ENCODE results near the gene SLBP.
A peak's percentile ranks its signal among the peaks of the same experiment; 100 is the strongest.
"Not testable (repeated sequence)": the region's sequence is repeated elsewhere in the genome, so short reads cannot be mapped to it uniquely, and the experiment has no call there.

The SLBP gene

DNA sequence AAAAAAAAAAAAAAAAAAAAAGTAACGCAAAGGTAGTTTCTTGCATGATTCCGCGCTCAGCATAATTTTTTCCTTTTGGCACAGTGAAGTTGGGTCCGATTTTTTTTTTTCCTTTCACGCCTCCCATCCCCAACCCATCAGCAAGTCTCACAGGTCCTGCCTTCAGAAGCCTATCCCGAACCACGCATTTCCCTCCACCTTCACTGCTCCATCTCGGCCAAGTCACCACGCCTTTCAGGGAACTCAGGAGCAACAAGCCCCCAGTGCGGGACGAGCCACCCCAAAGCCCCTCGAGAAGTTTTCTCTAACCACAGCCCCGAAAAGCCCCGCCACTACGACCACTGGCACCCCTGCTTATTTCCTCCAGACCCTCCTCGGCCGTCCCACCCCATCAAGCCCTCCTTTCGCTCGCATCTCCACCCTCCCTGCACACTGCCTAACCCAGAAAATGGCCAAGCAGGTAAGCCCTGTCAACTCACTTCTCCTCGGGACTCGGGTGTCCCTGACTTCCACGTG is 1.0 kb downstream of the SLBP start:
- no peak for DNase-seq (ENCODE audit: low read depth)

DNA sequence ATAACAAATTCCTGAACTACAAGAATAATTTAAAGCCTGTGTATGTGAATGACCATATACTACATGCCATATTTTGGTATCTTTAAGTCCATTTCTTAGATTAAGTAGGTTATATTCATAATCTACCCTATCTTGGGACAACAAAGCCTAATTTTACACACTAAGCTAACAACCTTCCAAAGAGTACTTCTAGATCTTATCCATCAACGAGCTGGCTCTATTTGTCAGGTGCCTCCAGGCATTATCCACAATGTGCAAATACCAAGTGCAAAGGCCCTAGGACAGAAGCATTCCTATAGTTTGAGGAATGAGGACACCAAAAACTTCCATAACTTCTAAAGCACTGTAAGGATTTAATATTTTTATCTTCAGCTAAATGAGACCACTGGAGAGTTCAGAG is 3.5 kb downstream of the SLBP start:
- no peak for DNase-seq (ENCODE audit: low read depth)

DNA sequence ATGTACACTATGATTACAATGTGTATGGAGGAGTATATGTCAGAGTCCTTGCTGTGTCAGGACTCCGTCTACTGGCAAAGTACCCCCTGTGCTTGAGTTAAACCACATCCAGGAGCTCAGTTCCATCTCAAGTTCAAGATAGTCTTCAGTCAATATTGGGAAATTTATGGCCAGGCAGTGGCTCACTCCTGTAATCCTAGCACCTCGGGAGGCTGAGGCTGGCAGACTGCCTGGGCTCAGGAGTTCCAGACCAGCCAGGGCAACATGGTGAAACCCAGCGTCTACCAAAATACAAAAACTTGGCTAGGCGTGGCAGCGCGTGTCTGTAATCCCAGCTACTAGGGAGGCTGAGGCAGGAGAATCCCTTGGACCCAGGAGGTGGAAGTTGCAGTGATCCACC is 5.8 kb downstream of the SLBP start:
- no peak for DNase-seq (ENCODE audit: low read depth)

DNA sequence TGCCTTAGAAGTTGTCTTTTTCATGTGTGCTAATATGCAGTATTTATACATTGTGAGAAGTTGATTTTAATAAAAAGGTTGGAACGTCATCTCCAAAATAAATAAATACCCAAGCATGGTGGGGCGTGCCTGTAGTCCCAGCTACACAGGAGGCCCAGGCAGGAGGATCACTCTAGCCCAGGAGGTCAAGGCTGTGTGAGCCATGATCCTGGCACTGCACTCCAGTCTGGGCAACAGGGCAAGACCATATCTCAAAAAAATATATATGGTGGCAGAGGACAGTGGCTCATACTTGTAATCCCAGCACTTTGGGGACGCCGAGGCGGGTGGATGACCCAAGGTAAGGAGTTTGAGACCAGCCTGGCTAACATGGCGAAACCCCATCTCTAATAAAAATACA is 6.4 kb downstream of the SLBP start:
- no peak for DNase-seq (ENCODE audit: low read depth)

DNA sequence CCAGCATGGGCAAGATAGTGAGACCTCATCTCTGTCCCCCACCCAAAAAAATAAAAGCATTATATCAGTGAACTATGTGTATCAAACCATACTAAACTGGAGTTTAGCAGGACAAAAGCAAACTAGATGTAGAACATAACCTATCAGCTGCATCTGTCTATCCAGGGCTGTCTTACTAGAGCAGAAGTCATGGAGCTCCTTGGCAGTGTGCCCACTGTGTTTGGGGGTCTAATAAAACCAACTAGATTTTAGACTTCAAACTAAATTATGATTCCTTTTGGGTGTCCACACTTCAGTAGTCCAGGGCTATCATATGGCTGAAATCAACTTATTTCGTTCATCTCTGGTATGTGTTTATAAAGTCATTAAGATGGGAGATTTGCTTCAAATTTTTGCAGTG is 8.3 kb downstream of the SLBP start:
- DNase-seq (ENCODE audit: low read depth) = no peak

DNA sequence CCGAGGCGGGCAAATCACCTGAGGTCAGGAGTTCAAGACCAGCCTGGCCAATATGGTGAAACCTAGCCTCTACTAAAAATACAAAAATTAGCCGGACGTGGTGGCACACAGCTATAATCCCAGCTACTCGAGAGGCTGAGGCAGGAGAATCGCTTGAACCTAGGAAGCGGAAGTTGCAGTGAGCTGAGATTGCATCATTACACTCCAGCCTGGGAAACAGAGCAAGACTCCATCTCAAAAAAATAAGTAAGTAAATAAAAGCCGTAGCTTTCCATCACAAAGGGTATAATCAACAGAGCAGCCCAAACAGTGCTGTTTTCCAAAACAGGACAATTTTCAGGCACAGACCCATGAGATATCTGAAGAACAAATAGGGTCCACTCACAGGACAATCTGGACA is 10.4 kb downstream of the SLBP start:
- not testable (repeated sequence) for DNase-seq (ENCODE audit: low read depth)

DNA sequence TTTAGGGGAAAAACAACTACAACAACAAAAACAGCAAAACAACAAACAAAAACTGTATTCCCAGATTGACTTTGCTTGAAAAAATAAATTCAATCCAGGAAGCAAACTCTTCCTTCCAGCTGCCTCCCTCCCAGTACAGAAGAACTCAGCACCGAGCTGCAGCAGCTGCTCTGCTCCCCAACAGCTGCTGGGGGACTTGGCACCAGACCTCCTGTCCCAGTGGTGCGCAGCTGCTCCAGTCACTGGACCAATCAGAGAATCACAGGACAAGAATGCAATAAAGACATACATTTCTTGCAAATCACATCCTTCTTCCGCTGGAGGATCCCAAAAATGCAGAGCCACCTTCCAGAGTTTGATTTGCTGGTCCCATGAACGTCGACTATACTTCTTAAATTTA is 16.2 kb downstream of the SLBP start:
- no peak for DNase-seq (ENCODE audit: low read depth)

DNA sequence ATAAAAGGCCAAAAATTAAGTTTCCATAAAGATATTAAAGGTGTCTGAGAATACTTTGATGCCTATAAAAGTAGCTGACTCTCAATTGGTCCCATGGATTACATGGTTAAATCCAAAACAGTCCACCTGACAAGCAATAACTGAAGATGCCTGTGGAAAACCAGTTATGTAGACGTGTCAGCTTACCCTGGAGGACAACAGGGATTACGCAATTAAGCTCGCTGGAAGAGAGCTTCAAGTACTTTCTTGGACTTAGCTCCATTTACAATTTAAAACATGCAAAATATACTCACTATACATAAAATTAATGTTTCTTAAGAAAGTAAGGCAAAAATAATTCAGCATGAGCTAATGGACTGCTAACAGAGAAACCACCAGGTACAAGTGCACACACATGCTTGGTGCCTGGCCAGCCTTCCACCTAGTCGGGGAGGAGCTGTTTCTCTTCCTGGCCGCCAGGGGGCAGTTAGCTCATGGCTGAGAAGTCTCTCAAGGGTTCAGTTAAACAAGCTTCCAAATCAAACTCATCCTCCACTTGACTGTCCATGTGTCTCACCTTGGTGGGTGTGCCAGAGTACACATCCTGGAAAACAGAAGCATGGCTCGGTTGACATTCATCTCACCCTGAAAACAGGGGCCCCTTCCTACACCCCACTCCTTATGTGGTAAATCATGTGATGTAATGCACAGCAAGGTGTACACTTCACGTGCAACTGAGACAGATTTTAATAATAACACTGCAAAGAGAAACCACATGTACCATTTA is 18.8 kb downstream of the SLBP start:
- peak; percentile 73 for DNase-seq (ENCODE audit: low read depth)

DNA sequence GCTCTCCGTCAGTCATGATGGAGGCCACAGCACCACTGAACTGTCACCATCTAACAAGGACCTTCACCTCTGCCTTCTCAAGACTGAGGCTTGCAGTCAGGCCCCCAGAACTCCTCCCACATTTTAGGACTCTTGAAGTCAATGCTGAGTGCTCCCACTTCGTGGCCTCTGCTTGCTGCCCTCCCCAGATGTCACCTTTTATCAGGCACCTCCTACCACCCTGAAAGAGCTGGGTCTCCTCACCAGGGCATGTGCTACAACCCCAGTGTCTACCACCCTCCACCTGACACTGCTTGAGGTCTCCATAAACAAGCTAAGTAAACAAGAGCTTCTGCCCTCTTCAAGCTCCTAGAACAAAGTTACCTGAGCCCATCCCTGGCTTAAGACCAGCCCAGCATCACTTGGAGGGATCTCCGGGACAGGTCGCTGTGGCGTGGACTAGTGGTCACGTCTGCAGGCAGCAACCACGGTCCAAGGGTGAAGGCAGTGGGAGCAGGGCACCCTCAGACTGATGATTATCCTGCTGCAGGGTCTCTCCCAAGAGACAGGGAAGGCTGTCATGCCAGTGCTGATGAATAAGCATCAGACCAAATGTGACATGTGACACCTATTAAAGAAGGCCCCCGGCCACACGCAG is 20.3 kb downstream of the SLBP start:
- no peak for DNase-seq (ENCODE audit: low read depth)

DNA sequence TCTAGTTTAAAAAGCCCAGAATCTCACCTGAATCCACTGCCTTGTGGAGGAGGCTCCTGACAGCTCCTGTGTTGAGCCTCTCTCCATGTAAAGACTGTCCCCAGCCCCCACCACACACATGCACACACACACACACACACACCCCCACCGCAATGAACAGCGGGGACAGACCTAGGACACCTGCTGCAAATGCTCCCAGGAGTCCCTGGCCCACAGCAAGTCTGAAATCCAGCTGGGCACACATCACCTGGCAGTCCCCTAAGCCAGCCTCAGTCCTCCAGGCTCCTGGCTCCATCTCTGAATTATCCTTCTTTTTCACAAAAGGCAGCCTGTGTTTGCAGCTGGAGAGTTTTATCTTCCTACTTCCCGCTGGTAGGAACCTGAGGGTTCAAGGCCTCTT is 21.4 kb downstream of the SLBP start:
- DNase-seq (ENCODE audit: low read depth) = no peak

DNA sequence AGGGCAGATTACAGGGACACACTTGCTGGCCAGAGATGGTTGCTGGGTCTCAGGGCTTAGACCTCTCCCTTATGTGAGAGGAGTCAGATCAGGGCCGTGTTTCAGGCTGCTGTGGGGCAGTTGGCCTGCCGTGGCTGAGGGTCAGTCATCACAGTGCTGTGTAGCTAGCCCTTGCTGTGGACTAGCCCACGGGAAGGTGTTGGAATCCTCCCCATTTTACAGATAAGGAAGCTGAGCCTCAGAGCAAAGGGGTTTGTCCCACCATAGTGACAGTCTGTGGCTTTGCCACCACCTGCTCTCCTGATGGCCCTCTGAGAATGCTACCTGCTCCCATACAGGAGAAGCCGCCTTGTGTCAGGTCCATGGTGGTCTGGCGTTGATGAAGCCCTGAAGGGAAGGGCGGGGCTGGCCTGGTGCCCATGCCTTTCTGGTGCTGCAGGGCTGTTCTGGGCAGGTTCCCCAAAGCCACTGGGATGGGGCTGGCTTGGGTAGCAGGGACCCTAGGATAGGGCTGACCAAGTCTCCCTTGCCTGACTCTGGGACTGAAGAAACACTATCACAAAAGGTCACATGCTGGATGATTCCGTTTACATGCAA is 25.6 kb downstream of the SLBP start:
- DNase-seq (ENCODE audit: low read depth) = no peak

DNA sequence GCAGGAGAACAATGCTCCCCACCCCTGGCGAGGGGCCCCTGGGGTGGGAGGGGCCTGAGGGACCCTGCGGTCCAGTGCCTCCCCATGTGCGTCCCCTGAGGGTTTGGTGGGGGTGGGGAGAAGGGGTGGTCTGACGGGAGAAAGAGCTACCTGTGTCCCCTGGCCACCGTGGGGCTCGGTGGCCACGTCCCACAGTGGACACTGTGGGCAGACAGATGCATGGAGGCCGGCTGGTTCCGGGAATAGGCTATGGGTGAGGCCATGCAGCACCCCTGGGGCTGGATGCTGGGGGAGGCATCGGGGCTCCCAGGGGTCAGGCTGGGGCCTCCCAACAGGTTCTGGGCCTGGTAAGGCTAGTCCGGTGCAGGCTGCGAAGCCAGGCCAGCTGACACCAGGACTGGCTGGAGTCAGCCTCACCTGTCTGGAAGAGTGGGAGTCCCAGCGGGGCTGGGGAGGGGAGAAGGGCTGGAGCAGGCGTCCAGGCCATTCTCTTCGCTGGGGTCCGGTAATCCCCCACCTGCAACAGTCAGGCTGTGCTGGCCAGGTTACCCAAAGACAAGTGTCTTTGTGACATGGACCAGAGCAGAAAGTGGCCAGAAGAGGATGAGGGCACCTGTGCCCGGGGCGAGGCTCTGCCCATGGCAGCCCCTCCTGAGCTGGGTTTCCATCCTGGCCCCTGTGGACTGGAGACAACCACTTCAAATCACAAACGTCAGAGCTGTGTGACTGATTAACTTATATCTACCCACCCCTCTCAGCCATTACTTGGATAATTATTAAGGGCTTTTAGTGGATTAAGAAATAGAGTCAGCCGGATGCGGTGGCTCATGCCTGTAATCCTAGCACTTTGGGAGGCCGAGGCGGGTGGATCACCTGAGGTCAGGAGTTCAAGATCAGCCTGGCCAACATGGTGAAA is 26.6 kb downstream of the SLBP start:
- no peak for DNase-seq (ENCODE audit: low read depth)

DNA sequence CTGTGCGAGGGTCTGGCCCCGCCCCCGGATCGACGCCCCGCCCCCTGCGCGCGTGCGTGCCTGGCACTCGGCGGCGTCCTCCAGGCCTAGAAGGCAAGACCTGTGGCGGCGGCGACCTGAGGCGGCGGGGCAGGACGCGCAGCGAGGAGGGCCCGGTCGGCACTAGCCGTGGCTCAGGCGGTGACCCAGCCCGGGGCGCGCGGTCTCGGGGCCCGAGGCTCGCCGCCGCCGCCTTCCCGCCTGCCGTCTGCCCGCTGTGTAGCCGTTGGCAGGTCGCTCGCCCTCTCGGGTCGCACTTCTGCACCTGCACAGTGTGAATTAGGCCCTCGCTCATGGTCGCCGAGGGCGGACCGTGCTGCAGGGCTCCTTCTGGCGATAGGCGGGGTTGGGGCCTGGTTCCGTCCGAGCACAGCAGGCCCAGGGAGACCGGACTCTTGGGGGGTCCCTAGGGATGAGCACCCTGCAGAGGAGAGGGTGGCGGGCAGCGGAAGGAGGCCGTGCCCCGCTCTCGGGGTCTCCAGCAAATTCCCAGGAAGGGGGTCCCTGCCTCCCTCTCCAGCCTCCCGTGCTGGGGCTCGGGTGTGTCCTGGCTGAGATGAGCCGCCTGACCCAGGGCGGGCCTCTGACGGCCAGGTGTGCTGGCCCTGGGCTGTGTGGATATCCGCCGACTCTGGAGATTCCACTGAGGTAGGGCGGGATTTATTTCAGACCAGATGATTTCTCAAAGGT is 27.4 kb downstream of the SLBP start:
- DNase-seq (ENCODE audit: low read depth) = peak; percentile 83

DNA sequence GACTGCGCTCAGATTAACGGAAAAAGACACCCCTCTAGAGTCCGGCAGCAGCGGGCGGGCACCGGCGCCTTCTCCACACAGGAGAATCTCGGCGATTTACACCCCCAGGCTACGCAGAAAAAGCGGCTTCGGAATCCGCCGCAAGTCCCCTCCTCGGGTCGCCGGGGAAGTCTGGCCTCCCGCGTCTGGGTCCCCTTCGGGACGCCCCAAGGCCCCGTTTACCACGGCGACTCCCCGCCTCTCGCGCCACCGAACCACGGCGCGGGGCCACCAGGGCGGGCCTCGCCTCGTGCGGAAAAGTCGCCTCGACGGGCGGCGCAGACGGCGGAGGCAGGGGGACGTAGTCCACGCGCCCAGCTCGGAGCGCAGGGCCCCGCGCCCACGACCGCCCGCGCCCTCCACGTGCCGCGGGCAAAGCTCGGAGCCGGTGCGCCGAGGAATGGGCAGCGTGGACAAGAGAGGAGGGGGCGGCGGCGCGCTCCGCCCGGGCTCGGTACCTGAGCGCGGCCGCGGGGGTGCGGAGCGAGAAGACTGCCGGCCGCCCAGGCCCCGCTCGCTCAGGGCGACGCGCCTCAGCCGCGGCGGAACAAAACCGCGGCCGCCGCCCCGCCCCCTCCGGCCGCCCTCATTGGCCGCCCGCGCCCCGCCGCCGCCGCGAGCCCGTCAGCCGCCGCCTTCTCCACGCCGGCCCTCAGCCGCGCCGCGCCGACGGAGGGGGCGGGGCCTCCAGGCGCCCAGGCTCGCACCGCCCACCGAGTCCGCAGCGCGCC is 28.2 kb downstream of the SLBP start, which contains the start of gene FAM53A:
Gene FAM53A, minus strand, starts transcription at position 578 of the 770 bp plus-strand sequence. CDS start 15,572 bp downstream, outside the sequence.
- no peak for DNase-seq (ENCODE audit: low read depth)

DNA sequence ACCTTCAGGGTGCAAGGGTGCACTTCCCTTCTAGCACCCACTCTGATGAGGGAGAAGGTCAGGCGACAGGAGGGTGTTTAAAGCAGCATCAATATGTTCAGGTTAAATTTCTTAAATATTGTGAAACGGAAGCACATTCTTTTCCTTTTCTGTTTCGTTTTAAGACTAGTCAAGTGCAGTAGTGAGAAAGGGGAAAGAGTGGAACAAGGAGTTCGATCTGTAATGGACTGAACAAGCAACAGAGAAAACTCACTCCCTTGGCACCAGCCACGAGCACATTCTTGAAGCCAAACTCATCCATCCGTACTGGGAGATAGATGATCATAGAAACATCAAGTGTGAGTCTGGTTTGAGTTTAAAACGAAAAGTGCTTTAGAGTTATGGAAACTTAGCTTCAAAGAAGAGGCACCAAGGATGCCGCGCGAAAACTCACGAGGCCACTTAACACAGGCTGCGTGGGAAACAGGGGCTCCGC is 28.8 kb downstream of the SLBP start:
- peak; percentile 18 for DNase-seq (ENCODE audit: low read depth)

DNA sequence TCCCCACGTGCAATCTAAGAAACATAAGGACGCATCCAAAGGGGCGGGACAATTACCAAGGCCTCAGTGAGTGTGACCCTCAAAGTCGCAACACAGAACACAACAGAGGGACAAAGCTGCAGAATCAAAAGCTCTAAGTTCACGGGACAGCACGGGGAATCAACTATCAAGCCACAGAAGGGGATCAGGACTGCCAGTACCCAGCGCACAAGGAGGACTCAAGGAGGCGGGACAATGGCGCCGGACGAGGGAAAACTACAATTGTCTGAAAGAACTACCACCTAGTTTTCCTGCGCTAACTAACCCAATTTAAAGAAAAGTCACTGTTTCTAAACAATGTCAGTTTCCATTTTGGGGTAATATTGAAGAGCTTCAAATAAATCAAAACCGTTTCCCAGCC is 29.3 kb downstream of the SLBP start:
- DNase-seq (ENCODE audit: low read depth) = no peak

DNA sequence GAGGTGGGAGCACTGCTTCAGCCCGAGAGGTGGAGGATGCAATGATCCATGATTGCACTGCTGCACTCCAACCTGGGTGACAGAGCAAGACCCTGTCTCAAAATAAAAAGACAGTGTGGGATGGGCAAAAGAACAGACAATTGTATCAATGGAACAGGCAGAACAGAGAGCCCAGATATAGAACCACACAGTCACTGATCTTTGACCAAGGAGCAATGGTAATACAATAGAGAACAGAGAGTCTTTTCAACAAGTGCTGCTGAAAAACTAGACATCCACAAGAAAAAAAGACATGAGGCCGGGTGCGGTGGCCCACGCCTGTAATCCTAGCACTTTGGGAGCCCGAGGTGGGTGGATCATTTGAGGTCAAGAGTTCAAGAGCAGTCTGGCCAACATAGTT is 33.9 kb downstream of the SLBP start:
- no peak for DNase-seq (ENCODE audit: low read depth)

DNA sequence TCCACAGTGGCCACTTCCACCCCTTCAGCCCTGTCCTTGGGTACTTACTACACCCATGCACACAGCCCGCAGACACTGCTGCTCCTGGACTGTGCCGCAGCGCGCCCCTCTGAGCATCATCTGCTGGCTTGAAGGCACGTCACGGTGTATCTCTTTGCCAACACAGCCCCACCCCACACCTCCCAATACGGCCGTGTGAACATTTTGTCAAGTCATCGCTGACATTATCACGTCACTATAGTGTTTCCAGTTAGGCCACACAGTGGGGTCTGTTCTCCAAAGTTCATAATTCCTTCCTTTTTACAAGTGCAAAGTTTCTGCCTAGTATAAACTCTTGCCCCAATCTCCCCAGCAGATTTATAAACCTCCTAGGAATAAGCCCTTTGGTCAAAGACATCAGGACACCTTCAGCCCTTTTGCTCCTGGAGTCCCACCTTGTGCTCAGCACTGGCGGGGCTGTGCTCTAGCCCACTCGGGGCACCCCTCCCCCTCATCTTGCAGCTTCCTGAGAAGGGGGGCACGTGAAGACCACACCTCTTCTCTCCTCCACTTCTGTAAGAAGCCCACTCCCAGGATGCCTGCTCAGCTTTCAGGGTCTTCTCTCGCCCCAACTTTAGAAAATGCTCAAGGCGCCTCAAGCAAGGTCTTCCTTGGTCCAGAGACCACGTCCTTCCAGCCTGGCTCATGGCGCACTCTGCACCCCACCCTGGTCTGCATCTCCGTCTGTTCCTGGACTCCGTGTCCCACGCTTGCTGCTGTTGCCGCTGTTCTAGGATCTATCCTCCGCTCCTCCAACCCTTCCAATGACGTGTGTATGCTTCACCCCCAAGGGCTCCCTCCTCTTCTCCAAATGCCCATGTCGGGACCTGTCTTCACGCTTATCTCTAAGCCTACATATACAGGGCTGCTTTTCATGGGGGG is 35.3 kb downstream of the SLBP start:
- no peak for DNase-seq (ENCODE audit: low read depth)

DNA sequence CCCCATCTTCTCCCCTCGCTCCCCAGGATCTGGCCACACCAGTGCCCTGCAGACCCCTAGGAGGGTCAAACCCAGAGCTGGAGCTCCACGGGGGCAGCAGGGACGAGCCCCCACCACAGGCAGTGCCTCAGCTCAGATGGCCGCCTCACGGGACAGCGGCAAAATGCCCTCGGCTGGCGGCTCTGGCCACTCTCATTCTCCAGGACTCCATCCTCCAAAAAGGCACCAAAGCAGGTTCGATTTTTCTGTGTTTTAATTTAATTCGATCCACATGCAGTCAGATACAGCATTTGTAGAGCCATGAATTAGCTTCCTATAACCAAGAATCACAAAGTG is 36.3 kb downstream of the SLBP start:
- DNase-seq (ENCODE audit: low read depth) = no peak
